GM18507 (cell line): ENCODE data around the gene PPP1R17.

Experiments
- DNase-seq: peaks from one replicate; pipeline ENCODE4 v3.0.0; 2011; ENCODE audit warnings: low read depth; ENCODE audit not compliant: insufficient read length; ENCODE audit errors: extremely low spot score
- FAIRE-seq: peaks from 2 replicates; lab custom pipeline; 2011; peaks lifted over from hg19 to GRCh38; lab: Jason Lieb, UNC

The PPP1R17 gene

DNA sequence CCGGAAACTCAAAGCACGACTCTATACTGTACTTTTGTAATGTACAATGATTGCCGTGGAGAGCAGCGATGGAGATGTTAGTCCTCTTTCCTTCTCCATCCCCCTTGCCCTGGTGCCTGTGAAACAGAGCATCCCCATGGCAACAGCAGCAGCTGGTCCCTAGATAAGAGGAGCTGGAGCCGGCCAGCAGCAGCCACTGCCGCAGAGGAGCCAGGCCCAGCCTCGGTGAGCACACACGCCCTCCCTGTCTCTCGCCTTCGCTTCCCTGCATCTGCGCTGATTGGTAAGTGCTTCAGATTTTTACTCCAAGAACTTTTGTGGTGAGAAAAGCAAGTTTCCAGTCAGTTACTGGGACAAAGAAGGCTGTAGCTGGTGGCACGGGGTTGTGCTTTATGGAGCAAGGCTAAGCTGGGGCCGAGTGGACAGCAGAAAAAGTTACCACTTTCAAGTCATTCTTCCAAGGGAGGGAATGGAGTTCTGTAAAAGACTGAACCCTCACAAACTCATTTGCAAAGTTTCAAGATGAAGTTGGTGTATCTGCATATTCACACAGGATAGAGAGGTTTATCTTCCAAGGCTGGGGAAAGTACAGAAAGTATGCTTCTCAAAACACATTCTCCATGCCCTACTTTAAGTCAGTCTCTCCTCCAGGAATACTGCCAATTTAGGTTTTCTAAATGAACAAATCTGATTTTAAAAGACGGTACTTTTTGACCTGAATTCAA is at the start of gene PPP1R17:
Gene PPP1R17, plus strand, starts transcription at position 192 of the 725 bp plus-strand sequence. CDS start 5,227 bp downstream, outside the sequence.
- DNase-seq (no peak), FAIRE-seq (peak; percentile 12)

DNA sequence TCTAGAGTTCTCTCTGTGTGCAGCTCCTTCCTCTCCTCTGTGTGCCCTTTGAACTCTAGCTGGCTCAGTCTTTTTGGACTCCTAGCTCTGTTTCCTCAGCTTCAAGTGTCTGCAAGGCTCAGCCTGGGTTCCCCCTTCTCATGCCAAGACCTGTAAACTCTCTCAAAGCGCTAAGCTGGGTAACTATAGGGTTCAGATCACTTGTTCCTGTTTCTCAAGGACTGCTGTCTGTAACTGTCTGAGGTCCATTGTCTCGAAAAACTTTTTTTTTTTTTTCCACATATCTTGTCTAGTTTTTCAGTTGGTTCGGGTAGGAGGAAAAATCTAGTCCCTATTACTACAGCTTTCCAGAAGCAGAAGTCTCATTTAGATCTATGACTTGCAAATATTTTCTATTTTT is 46.6 kb upstream of the PPP1R17 start:
- no peak for FAIRE-seq
- no peak for DNase-seq

DNA sequence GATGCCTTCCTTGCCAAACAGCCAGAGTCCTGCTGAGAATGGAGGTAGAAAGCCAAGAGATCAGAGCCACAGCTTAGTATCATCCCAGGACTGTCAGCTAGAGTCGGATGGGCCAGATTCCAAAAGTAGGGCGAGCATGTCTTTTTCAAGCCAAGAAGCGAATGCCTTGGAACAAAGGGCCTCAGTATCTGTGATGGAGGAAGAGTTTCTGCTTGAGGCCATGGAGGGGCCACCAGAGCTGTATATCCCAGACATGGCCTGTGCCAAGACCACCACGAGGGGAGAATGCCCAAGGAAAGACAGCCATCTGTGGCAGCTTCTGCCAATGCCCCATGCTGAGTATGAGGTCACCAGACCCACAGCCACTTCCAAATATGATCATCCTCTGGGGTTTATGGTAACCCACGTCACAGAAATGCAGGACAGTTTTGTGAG is 44.3 kb upstream of the PPP1R17 start:
- DNase-seq: no peak
- FAIRE-seq: no peak

DNA sequence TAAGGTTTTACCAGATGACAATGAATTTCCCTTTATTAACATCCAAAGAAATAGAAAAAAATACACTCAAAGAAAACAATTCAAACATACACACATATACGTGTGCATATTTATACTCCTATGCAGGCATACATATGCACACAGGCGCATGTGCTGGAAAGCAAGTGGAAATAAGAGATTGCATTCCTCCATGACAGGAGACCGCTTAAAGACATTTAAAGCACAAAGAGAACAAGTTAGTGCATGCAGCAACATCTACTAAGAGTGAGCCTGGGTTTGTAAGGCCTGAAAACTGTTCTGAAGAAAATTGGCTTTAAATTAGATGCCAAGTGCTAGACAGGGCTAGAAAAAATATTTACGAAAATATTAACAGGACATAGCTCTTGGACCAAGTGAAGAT is 40.1 kb upstream of the PPP1R17 start:
- DNase-seq (no peak), FAIRE-seq (no peak)

DNA sequence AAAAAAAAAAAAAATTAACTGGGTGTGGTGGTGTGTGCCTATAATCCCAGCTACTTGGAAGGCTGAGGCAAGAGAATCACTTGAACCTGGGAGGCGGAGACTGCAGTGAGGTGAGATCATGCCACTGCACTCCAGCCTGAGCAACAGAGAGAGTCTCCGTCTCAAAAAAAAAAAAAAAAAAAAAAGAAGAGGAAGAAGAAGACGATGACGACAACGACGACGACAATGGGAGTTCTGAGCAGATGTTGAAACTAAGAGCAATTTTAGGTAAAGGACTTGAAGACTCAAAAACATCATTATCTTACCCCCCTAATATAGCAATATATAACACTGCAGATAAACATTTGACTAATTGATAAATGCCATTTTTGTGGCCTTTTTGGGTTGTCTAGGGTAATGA is 39.5 kb upstream of the PPP1R17 start:
- DNase-seq: no peak
- FAIRE-seq: no peak

DNA sequence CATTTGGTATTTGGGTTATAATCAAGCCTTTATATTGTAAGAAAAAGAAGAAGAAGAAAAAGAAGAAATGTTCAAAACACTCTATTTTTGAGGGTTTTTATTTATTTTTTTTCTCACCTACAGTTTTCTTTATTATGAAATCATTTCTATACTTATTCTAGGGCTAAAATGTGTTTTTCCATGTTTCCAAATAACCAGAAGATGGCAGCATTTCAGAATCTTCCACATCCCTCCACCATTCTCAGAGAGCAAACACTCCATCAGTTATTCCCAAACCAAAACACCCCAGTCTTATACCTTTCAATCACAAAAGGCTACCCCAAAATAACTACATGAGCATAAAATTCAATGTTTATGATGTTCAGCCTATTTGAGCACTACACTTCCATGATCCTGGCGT is 38.7 kb upstream of the PPP1R17 start:
- no peak for DNase-seq
- no peak for FAIRE-seq

DNA sequence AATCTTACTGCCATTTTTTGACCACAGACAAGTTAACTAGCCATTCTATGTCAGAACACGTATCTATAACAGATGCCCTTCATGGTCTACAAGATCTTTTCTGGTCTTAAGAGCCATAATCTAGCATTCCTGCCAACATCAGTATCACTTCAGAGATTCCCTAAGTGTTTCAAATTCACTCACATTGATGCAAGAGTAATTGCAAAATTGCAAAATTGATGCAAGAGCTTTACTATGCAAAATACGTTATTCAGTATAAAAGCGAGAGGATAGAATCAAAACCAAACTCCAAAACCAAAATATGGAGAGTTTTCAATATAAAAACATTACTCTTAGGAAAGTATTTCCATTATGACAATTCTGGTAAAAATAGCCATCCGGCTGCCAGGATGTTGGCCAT is 38.1 kb upstream of the PPP1R17 start:
- DNase-seq (no peak), FAIRE-seq (no peak)

DNA sequence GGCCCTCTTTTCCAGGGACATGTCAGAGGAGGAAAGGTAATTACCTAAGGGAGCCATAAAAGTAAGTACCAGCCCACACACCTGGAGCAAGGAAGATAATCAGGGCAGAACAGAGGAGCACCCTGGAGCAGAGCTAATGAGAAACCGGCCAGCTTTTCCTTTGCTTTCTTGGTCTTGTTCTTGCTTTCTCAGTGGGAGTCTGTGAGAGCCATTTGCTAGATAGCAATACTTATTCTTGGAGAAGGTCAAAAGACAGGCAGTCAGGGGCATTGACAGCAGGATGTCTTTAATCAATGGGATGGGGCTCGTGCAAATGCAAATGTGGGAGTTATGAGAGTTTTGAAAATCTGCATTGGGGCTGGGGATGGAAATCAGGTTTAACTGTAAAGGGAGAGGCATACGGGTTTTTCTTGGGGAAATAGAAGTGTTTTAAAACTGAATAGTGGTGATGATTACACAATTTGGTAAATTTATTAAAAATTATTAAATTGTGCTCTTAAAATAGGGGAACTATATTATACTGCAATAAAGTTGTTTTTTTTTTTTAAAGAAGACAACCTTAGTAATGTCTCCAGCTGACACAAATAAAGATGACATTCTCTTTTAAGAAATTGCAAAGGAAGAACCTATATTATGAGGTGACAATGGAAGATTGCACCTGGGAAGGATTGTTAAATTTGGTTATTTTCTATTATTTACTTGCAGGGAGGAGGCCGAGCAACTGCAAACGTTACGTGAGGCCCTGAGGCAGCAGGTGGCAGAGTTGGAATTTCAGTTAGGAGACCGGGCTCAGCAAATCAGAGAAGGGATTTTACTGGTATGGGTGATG is 35.6 kb upstream of the PPP1R17 start:
- DNase-seq: no peak

DNA sequence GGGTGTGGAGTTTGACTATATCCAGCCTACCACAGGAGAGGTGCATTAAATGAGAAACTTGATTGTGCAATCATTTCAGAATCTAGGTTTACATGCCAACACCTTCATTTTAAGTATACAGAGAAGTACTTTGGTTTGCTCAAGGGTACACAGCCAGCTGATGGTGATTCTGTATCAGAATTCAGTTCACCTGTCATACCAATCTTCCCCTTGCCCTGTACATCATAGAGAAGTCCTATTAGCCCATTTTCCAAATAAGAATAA is 35.0 kb upstream of the PPP1R17 start:
- no peak for FAIRE-seq
- no peak for DNase-seq

More for the DNA sequence above, 35.6 kb upstream of the PPP1R17 start:
- no peak for FAIRE-seq

DNA sequence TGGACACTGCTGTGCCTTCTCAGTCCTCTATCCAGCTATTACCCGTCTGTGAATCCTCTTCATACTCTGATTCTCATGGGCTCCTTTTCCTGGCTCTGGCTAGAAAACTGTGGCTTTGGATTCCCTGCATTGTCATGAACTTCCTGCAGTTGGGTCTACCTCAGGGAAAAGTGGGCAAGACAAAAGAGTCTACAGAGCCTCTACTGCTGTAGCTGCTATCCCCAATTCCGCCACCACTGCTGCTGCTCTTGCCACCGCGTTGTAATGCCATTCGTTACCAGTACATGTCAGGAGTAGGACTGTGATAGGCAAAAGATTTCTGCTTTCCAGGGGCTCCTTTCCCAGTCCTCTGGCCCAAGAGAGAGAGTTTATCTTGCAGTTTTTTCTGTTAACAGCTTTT is 23.9 kb upstream of the PPP1R17 start:
- no peak for FAIRE-seq
- DNase-seq: no peak

DNA sequence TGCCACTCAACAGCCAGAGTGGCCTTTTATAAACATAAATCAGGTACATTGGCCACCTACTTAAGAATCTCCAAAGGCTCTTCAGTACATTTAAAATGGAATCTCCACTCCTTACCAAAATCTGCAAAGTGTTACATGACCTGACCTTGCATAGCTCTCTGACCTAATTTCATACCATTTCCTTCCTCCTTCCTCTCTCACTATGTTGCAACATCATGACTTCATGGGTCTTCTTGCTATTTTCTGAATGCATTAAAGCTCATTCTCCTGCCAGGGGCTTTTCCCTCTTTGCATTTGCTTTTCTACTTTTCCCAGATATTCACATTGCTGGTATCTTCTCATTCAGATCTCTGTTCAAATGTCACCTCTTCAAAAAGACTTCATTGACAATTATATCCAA is 22.1 kb upstream of the PPP1R17 start:
- DNase-seq: no peak
- no peak for FAIRE-seq

DNA sequence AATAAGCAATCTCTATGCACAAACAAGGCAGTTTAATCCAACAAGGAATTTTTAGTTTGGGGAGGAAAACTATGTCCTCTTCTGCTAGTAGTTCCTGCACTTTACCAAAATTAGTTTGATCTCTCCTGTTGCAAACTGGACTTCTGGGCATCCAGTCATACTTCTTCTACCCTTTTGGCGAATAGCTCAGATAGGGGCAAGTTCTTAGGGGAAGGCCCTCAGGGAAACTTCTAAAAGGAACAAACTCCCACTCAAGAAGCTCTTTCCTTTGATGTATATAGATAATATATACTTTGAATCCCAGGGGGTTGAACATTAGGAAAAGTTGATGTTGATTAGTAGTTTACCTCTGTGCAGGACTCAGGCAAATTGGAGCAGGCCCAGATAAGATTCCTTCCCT is 21.5 kb upstream of the PPP1R17 start:
- no peak for FAIRE-seq
- no peak for DNase-seq

DNA sequence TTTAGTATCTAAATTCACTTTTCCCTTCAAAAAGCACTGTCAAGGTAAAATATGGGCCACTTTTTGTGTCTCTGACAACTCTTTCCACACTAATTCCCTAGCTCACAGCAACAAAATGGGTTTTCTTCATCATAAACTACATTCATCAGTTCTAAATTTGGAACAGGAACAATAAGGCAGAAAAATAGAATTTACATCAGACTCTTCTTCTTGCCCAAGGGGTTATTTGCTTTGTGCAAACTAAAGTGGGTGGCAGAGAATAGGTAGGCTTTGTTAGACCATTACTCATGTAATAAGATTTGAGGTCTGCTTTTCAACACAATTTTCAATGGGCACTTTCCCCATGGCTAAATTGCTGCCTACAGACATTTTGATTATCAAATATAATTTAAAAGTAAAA is 17.6 kb upstream of the PPP1R17 start:
- DNase-seq (no peak), FAIRE-seq (no peak)

DNA sequence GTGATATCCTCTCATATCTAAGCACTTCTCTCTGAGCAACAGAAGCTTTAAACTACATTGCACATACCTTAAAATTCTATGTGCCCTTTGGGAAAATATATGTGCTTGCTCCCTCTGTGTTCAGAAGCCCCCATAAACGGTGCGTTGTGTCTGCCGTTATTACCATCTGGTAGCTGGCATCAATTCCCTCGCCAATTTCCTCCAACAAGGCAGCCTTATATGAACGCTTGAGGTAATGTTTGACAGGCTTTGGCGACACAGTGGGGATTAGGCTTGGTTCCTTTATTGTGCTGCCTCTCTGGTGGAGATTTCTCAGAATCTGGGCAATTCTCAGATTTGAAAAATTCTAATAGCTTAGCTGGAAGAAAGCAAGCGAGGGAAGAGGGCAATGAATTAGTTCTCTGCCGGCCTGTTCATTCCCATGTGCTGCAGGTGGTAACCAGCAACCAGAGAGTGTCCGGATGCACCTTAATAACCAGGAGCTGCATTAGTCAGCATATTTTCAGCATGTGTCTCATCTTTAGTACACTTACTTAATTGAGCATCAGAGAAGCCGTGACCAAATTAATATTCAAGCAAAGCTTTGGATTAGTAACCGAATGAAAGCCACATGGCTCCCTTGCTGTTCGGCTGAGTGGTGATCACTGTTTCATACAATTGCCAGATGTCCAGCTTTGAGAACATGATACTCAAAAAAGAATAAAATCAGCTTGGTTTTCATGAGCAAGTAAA is 7.3 kb upstream of the PPP1R17 start:
- no peak for DNase-seq
- FAIRE-seq: no peak

DNA sequence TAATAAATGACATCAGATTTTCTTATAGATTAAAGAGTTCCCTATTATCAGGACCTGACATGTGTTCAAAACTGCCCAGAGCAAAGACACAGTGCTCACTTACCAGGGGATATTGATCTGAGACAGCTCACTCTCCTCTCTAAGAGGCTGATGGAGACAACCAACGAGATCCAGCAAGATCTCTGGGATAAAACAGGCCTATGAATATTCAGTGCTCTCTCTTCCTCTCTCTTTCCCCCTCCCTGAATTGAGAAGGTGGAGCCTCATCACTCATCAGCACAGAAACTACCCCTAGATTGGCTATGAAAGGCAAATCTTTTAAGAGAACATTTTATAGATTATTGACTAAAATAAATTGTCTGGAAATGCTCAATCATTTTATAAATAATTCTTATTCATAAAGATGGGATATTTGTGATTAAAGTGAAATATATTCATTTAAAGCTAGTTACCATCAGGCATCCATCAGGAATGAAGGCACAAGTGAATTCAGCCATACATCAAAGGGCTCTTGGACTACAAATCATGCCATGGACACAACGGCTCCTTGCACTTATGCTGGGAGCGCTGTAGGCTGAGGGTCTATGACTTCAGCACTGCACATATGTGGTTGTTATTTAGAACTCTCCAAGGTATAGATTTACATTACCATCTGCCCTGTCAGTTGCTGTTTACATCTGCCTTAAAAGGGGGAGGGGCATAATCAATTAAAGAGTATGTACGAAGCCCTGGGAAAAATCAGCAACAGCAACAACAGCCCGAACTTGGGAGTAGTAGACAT is 3.4 kb upstream of the PPP1R17 start:
- DNase-seq (no peak), FAIRE-seq (no peak)

DNA sequence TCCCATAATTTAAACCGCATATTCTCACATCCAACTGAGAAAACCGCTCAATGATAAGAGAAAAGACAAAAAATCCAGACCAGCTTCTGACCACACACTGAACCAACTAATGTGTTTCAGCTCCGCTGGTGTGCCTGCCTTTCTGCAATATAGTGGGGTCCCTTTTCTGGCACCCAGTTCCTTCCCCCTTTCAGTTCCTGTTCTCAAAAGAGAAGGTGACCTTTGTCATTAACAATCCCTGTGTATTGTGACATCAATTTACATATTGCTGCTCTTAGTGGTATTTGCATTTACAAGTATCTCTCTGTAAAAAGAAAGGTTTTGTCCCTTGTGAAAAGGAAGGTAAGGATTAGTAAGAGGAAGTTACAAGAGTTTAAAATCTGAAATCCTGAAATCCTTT is 1.4 kb downstream of the PPP1R17 start:
- FAIRE-seq: peak; percentile 78
- no peak for DNase-seq

DNA sequence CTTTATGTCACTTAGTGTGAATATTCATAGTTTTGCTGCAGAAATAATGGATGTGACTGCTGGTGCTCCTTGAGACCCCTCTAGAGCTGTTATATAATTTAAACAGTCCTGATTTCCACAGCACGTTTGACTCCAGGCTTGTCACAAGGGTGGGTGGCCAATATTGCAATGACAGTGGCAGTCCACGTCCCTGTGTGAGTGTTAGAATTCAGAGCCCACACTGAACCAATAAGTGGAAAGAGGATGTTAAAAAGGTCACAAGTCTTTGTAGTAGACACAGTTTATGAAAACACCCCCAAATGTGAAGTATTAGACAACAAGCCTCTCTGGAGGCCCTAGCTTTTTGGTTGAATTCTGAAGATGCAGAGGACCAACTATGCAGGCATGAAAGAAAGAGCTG is 2.0 kb downstream of the PPP1R17 start:
- DNase-seq: no peak
- no peak for FAIRE-seq

DNA sequence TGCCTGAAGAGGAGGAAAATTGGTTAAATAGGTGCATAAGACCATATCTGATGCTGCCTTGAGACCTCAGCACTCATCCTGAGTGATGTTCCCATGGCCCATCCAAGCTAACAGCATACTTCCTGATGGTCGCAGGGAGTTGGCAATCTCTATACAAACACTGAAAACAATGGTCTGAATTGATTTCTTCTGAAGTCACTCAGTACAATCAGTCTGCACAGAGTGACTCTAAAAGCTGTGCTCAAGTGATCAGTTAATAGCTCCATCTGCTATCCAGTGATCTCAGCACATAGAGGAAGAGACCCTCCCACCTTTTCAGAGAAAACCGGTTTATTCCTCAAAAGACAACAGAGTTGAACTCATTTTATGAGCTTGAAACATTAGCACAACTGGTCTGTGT is 3.9 kb downstream of the PPP1R17 start:
- FAIRE-seq (no peak), DNase-seq (no peak)

DNA sequence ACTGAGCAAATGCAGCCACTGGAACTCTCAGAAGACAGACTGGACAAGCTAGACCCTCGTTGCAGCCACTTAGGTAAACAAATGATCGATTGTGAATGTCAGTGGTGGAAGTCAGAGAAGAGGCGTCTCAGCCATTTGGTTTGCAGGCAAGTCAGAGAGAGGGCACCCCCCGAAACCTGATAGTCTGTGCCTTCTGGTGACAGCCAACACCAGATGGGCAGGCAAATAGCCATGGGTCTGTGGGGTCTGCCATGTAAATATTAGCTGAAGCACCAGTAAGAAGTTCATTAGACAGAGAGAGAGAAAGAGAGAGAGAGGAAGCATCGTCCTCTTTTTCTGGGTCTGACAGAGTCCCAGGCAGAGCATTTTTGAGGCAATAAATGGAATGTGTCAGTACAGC is 5.4 kb downstream of the PPP1R17 start:
- no peak for FAIRE-seq
- DNase-seq: no peak

DNA sequence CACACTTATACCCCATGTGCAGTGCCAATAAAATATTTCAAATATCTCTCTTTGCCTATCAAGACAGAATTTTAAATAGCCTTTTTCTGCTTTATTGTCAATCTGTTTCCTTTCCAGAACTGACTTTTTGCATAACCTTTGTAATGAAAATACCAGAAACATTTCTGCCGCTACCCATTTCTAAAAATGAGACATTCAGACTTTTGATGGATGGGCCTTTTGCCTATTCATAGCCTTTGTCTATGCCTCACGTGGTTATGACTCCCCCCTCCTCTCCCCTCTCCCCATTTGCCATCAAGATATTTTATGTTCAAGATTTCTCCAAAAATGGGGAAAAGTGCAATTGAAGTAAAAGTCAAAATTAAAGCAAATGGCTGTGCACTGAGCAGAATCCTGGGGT is 5.9 kb downstream of the PPP1R17 start:
- no peak for FAIRE-seq
- no peak for DNase-seq
